Measurements from ENCODE around the gene CD38. TPM values are rescaled to one million over a fixed set of nuclear protein-coding genes. Genes with fewer than 3 reads are reported as not detected.
"Not testable (repeated sequence)": the region's sequence is repeated elsewhere in the genome, so short reads cannot be mapped to it uniquely, and the experiment has no call there.

Gene CD38
- total and polyA plus RNA-seq, 2 experiments from 2014 or later, result 0.13 to 1.1 TPM

DNA sequence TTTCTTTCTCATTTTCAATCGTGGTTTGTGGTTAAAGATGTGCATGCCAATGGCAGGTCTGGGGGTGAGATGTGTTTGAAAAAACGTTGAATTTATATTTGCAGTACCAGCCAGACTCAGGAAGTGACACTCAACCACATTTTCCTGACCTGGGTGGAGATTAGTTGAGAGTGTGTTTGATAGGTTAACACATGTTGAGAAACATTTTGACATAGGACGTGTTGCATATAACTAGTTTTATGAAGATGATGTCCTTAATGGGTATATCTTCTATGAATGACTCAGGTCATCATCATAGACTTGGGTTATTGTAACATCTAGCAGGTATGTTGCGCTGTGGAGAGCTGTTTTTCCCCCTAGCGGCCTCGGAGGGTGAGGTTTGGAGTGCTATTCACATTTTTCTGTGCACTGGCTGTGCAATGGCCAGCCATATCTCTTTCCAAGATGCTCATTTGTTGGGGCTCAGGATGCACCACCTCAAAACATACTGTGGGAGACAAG, 21.7 kb upstream of the CD38 start:
- H3K27me3 ChIP-seq, result no peaks in the 10 kb centered on the region
- H3K4me2 ChIP-seq, result no peak overlapping the region

GRCh38 chr4:15757054-15757453, 21.1 kb upstream of the CD38 start:
- no peak overlapping the region for H3K4me3 ChIP-seq
- H3K27me3 ChIP-seq, result no peaks in the 10 kb centered on the region
- no peaks in the 10 kb centered on the region for H3K9me3 ChIP-seq (ENCODE audit: low read depth)
- TF ChIP-seq EZH2phosphoT487 (IDR thresholded peaks at IDR 0.05; ENCODE audit: low read depth, severe bottlenecking, unreplicated experiment) (no peak), EZH2 (IDR thresholded peaks at IDR 0.05; ENCODE audit: borderline replicate concordance) (no peak)
- TF ChIP-seq, protein P1, sequence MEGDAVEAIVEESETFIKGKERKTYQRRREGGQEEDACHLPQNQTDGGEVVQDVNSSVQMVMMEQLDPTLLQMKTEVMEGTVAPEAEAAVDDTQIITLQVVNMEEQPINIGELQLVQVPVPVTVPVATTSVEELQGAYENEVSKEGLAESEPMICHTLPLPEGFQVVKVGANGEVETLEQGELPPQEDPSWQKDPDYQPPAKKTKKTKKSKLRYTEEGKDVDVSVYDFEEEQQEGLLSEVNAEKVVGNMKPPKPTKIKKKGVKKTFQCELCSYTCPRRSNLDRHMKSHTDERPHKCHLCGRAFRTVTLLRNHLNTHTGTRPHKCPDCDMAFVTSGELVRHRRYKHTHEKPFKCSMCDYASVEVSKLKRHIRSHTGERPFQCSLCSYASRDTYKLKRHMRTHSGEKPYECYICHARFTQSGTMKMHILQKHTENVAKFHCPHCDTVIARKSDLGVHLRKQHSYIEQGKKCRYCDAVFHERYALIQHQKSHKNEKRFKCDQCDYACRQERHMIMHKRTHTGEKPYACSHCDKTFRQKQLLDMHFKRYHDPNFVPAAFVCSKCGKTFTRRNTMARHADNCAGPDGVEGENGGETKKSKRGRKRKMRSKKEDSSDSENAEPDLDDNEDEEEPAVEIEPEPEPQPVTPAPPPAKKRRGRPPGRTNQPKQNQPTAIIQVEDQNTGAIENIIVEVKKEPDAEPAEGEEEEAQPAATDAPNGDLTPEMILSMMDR (IDR thresholded peaks at IDR 0.05; ENCODE audit: poor library complexity), result no peak
- no peaks in the 10 kb centered on the region for H3K36me3 ChIP-seq (replicated peaks; ENCODE audit: insufficient read depth, low read depth)
- no peaks in the 10 kb centered on the region for H3K79me2 ChIP-seq
- H3K4me1 ChIP-seq (ENCODE audit: insufficient read depth), result no peaks in the 10 kb centered on the region
- H2AFZ ChIP-seq, result no peak overlapping the region
- H3K27ac ChIP-seq, result no peak overlapping the region
- H4K20me1 ChIP-seq (ENCODE audit: insufficient read depth, poor library complexity, severe bottlenecking), result no peaks in the 10 kb centered on the region
- WGBS (ENCODE audit: low lambda C conversion rate, missing lambda C conversion rate), result 84% methylated on average over 4 of the region's 4 CpGs
- no peak for DNase-seq (ENCODE audit: low spot score)
- no peaks in the 10 kb centered on the region for H3K9me2 ChIP-seq (replicated peaks; ENCODE audit: insufficient read depth)
- no peak overlapping the region for H3K4me2 ChIP-seq

More for the DNA sequence above, 21.7 kb upstream of the CD38 start:
- WGBS (ENCODE audit: low lambda C conversion rate, missing lambda C conversion rate), result 76% methylated on average over 6 of the region's 6 CpGs
- H3K27ac ChIP-seq, result no peak overlapping the region
- no peaks in the 10 kb centered on the region for H3K9me2 ChIP-seq (replicated peaks; ENCODE audit: insufficient read depth)
- no peak overlapping the region for H2AFZ ChIP-seq
- TF ChIP-seq, protein P1 (IDR thresholded peaks at IDR 0.05; ENCODE audit: poor library complexity), result no peak
- TF ChIP-seq EZH2phosphoT487 (IDR thresholded peaks at IDR 0.05; ENCODE audit: low read depth, severe bottlenecking, unreplicated experiment) (no peak), EZH2 (IDR thresholded peaks at IDR 0.05; ENCODE audit: borderline replicate concordance) (no peak)
- no peak for DNase-seq (ENCODE audit: low spot score)
- H3K79me2 ChIP-seq, result no peaks in the 10 kb centered on the region
- no peak overlapping the region for H3K4me3 ChIP-seq
- no peaks in the 10 kb centered on the region for H3K4me1 ChIP-seq (ENCODE audit: insufficient read depth)
- no peaks in the 10 kb centered on the region for H4K20me1 ChIP-seq (ENCODE audit: insufficient read depth, poor library complexity, severe bottlenecking)
- H3K36me3 ChIP-seq (replicated peaks; ENCODE audit: insufficient read depth, low read depth), result no peaks in the 10 kb centered on the region
- H3K9me3 ChIP-seq (ENCODE audit: low read depth), result no peaks in the 10 kb centered on the region

DNA sequence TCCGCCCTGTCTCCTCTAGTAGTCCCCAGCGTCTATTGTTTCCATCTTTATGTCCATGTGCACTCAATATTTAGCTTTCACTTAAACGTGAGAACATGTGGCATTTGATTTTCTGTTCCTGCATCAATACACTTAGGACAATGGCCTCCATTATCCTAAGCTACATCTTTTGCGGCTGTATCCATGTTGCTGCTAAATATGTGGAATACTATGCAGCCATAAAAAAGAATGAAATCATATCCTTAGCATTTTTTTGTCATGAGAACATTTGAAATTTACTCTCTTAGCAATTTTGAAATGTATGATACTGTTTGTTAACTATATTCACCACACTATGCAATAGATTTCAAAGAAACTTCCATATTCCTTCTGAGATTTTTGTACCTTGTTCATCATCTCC, 19.8 kb upstream of the CD38 start:
- H2AFZ ChIP-seq, result no peak overlapping the region

DNA sequence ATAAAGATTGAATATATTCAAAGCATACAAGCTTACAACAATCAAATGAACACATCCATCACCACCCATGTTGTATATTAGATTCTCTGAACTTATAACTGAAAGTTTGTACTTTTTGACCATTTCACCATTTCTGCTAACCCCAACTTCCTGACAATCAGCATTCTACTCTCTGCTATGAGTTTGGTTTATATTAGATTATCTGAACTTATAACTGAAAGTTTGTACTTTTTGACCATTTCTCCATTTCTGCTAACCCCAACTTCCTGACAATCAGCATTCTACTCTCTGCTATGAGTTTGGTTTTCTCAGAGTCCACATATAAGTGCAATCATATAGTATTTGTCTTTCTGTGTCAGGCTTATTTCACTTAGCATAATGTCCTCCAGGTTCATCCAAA, 15.7 kb upstream of the CD38 start:
- H2AFZ ChIP-seq; H3K9me3 ChIP-seq (ENCODE audit: low read depth); H3K4me3 ChIP-seq; DNase-seq (ENCODE audit: low spot score); H4K20me1 ChIP-seq (ENCODE audit: insufficient read depth, poor library complexity, severe bottlenecking); H3K27ac ChIP-seq; H3K27me3 ChIP-seq; H3K4me2 ChIP-seq; H3K36me3 ChIP-seq (replicated peaks; ENCODE audit: insufficient read depth, low read depth); H3K9me2 ChIP-seq (replicated peaks; ENCODE audit: insufficient read depth); H3K79me2 ChIP-seq; H3K4me1 ChIP-seq (ENCODE audit: insufficient read depth): not testable (repeated sequence)

More for the DNA sequence above, 19.8 kb upstream of the CD38 start:
- H4K20me1 ChIP-seq (ENCODE audit: insufficient read depth, poor library complexity, severe bottlenecking), result no peaks in the 10 kb centered on the region
- no peaks in the 10 kb centered on the region for H3K27me3 ChIP-seq
- no peak overlapping the region for H3K27ac ChIP-seq
- H3K9me3 ChIP-seq (ENCODE audit: low read depth), result no peaks in the 10 kb centered on the region
- no peak overlapping the region for H3K4me2 ChIP-seq
- WGBS (ENCODE audit: low lambda C conversion rate, missing lambda C conversion rate), result 97% methylated on average over 4 of the region's 4 CpGs
- H3K79me2 ChIP-seq, result no peaks in the 10 kb centered on the region
- no peak for TF ChIP-seq EZH2 (IDR thresholded peaks at IDR 0.05; ENCODE audit: borderline replicate concordance)
- TF ChIP-seq EZH2phosphoT487 (IDR thresholded peaks at IDR 0.05; ENCODE audit: low read depth, severe bottlenecking, unreplicated experiment), result no peak
- TF ChIP-seq, protein P1 (IDR thresholded peaks at IDR 0.05; ENCODE audit: poor library complexity), result no peak
- no peak overlapping the region for H3K4me3 ChIP-seq
- H3K4me1 ChIP-seq (ENCODE audit: insufficient read depth), result no peaks in the 10 kb centered on the region
- H3K36me3 ChIP-seq (replicated peaks; ENCODE audit: insufficient read depth, low read depth), result no peaks in the 10 kb centered on the region
- no peak for DNase-seq (ENCODE audit: low spot score)
- H3K9me2 ChIP-seq (replicated peaks; ENCODE audit: insufficient read depth), result no peaks in the 10 kb centered on the region
